ENCODE results near the gene ZNF512.

DNA sequence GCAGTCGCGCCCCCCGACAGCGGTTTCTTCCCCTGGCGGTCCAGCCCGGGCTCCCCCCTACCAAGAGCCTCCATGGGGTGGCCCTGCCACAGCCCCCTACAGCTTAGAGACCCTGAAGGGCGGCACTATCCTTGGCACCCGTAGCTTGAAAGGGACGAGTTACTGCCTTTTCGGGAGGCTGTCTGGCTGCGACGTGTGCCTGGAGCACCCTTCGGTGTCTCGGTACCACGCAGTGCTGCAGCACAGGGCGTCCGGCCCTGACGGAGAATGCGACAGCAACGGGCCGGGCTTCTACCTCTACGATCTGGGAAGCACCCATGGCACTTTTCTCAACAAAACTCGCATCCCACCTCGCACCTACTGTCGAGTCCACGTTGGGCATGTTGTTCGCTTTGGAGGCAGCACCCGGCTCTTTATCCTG lies 81.3 kb downstream of the ZNF512 start:
- TF ChIP-seq, protein P1, sequence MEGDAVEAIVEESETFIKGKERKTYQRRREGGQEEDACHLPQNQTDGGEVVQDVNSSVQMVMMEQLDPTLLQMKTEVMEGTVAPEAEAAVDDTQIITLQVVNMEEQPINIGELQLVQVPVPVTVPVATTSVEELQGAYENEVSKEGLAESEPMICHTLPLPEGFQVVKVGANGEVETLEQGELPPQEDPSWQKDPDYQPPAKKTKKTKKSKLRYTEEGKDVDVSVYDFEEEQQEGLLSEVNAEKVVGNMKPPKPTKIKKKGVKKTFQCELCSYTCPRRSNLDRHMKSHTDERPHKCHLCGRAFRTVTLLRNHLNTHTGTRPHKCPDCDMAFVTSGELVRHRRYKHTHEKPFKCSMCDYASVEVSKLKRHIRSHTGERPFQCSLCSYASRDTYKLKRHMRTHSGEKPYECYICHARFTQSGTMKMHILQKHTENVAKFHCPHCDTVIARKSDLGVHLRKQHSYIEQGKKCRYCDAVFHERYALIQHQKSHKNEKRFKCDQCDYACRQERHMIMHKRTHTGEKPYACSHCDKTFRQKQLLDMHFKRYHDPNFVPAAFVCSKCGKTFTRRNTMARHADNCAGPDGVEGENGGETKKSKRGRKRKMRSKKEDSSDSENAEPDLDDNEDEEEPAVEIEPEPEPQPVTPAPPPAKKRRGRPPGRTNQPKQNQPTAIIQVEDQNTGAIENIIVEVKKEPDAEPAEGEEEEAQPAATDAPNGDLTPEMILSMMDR (conservative IDR thresholded peaks at IDR 0.05) = no peak
- TF ChIP-seq ZFX (IDR thresholded peaks at IDR 0.05) = no peak

Measured in C4-2B (cell line).